IMR-90 (cell line): Measurements from ENCODE around the gene FANCD2.
"Not testable (repeated sequence)": the region's sequence is repeated elsewhere in the genome, so short reads cannot be mapped to it uniquely, and the experiment has no call there.

Source experiments
- CEBPB ChIP-seq: IDR thresholded peaks from 2 replicates; pipeline ENCODE4 v1.6.1; 2012; ENCODE audit warnings: low read depth, low read length, improper control_type of control experiment
- CTCF ChIP-seq: conservative IDR thresholded peaks from 2 replicates; pipeline ENCODE4 v1.5.1; 2012; ENCODE audit warnings: mild to moderate bottlenecking, low read depth, low read length, improper control_type of control experiment
- RFX5 ChIP-seq: IDR thresholded peaks from 2 replicates; pipeline ENCODE4 v1.8.0; 2012; ENCODE audit warnings: low read depth, mild to moderate bottlenecking, low read length, moderate library complexity
- SMC3 ChIP-seq: fragments of 150-350 bp; IDR thresholded peaks from 2 replicates; pipeline ENCODE4 v1.6.1; 2016; ENCODE audit warnings: low read depth, mild to moderate bottlenecking, antibody characterized with exemption, low read length, moderate library complexity

DNA sequence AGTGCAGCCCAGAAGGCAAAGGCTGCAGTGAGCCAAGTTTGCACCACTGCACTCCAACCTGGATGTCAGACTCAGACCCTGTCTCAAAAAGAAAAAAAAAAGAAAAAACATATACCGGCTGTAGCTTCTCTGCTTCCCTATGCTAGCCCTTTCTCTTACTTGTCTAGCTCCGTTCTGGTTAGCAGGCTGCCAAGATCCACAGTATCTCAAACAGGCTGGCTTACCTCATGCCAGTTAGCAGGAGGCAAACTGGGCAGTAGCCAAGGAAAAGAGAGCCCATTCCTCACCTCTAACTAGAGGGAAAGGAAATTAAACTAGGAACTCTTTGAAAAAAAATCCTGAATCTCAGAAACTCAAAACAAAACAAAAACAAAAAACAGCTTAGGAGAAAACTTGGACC is 65.2 kb downstream of the FANCD2 start:
- TF ChIP-seq CTCF, RFX5, SMC3, CEBPB: not testable (repeated sequence)
